Natural killer cell (primary cell): ENCODE data around the gene GPR157. TPM values are rescaled to one million over a fixed set of nuclear protein-coding genes. Genes with fewer than 3 reads are reported as not detected.

Source experiments
- ATAC-seq, 3 donors: fragments of 150-1000 bp in 2 of 3; fragments of 200-7000 bp in 1 of 3; cut with Tn5 transposase; 1 replicate in 1 of 3; 2 replicates in 2 of 3; pipeline ENCODE4 v1.10.0; 2021; ENCODE audit warnings: mild to moderate bottlenecking in 2 of 3, moderate library complexity in 2 of 3
- DNase-seq, 2 donors: peaks; one replicate each; pipeline versions ENCODE4 v3.0.0 to v3.0.0-alpha.2; 2013 to 2021; ENCODE audit warnings: mixed read lengths in 1 of 2
- H3K27ac ChIP-seq: one replicate; pipeline ENCODE4 v1.5.1; 2013; ENCODE audit warnings: mild to moderate bottlenecking, low read length
- H3K27me3 ChIP-seq: one replicate; pipeline ENCODE4 v1.6.1; 2013; ENCODE audit warnings: low read length; ENCODE audit not compliant: control insufficient read depth, insufficient read depth
- H3K36me3 ChIP-seq: one replicate; pipeline ENCODE4 v1.6.1; 2013; ENCODE audit warnings: low read length; ENCODE audit not compliant: control insufficient read depth, insufficient read depth
- H3K4me1 ChIP-seq: one replicate; pipeline ENCODE4 v1.6.1; 2013; ENCODE audit warnings: low read length; ENCODE audit not compliant: control insufficient read depth, insufficient read depth
- H3K4me3 ChIP-seq: one replicate; pipeline ENCODE4 v1.5.1; 2013; ENCODE audit warnings: low read length
- H3K9me3 ChIP-seq: one replicate; pipeline ENCODE4 v1.6.1; 2013; ENCODE audit warnings: low read length; ENCODE audit not compliant: control insufficient read depth, insufficient read depth
- H3K27ac Mint-ChIP-seq, 2 donors: one replicate each; pipeline ENCODE4 v1.8.0; 2022; ENCODE audit warnings: mild to moderate bottlenecking in 2 of 2, mixed read lengths in 2 of 2, moderate library complexity in 1 of 2
- H3K27me3 Mint-ChIP-seq, 2 donors: one replicate each; pipeline ENCODE4 v1.8.0; 2022; ENCODE audit warnings: low read depth in 2 of 2, mixed read lengths in 2 of 2
- H3K36me3 Mint-ChIP-seq: one replicate; pipeline ENCODE4 v1.8.0; 2022; ENCODE audit warnings: mixed read lengths
- H3K4me1 Mint-ChIP-seq, 2 donors: one replicate each; pipeline ENCODE4 v1.8.0; 2022; ENCODE audit warnings: mixed read lengths in 2 of 2
- H3K4me3 Mint-ChIP-seq: one replicate; pipeline ENCODE4 v1.8.0; 2022; ENCODE audit warnings: mild to moderate bottlenecking, moderate library complexity, mixed read lengths
- H3K9me3 Mint-ChIP-seq, 2 donors: one replicate each; pipeline ENCODE4 v1.8.0; 2022; ENCODE audit warnings: mixed read lengths in 2 of 2
- WGBS: methylation state at CpG from one replicate; pipeline ENCODE4 v1.1.7; 2013; ENCODE audit warnings: missing lambda C conversion rate; ENCODE audit not compliant: insufficient coverage; 5-methylcytosine and 5-hydroxymethylcytosine counted together
- intact Hi-C: fragments of 100-400 bp; cut with micrococcal nuclease; formaldehyde crosslinking; loops from one replicate; pipeline ENCODE4 v1.14.2; 2022
- total RNA-seq, 4 donors: library from RNA; stranded (reverse); fragments of 120-200 nt in 1 of 4; gene quantifications; one replicate each; pipeline versions ENCODE4 v1.2.3 to v1.2.4, GENCODE V29; 2013 to 2022
- TF ChIP-seq, protein P1 (sequence below): fragments of 200-600 bp; IDR thresholded peaks from one replicate; pipeline ENCODE4 v1.8.0; 2022; ENCODE audit warnings: antibody characterized with exemption

Gene GPR157
- total RNA-seq, 3 donors from 2014 or later (not counting 1 experiment from before 2014, with no cell fraction given): 1.00 to 1.2 (median 1.1) TPM

DNA sequence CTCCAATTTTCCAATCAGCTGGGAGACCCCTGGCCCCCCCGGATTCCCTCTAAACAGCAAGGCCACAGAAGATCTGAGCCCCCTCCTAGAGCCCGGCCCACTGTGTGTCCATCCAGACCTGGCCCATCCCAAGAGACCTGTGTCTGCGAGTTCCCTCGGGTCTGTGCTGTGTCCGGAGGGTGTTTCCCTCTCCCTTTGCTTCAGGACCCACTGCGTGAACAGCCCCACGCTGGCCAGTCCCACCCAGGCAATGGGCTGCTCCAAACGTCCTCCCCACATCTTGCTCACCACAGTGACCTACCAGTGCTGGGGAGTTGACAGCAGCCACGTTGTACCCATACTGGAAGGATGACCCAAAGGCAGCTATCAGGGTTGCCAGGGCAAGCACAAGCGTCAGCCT is 71.1 kb downstream of the GPR157 start:
- H3K27me3 Mint-ChIP-seq: no peaks in the 10 kb centered on the region
- no peak overlapping the region for H3K27ac Mint-ChIP-seq
- Histone ChIP-seq H3K4me1 (no peaks in the 10 kb centered on the region), H3K9me3 (no peaks in the 10 kb centered on the region), H3K27me3 (no peaks in the 10 kb centered on the region), H3K4me3 (no peak overlapping the region), H3K36me3 (no peaks in the 10 kb centered on the region), H3K27ac (no peak overlapping the region)
- WGBS: 90% methylated on average over 10 of the region's 10 CpGs
- H3K9me3 Mint-ChIP-seq: no peaks in the 10 kb centered on the region
- TF ChIP-seq, protein P1, sequence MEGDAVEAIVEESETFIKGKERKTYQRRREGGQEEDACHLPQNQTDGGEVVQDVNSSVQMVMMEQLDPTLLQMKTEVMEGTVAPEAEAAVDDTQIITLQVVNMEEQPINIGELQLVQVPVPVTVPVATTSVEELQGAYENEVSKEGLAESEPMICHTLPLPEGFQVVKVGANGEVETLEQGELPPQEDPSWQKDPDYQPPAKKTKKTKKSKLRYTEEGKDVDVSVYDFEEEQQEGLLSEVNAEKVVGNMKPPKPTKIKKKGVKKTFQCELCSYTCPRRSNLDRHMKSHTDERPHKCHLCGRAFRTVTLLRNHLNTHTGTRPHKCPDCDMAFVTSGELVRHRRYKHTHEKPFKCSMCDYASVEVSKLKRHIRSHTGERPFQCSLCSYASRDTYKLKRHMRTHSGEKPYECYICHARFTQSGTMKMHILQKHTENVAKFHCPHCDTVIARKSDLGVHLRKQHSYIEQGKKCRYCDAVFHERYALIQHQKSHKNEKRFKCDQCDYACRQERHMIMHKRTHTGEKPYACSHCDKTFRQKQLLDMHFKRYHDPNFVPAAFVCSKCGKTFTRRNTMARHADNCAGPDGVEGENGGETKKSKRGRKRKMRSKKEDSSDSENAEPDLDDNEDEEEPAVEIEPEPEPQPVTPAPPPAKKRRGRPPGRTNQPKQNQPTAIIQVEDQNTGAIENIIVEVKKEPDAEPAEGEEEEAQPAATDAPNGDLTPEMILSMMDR: no peak
- ATAC-seq: no peak
- no peaks in the 10 kb centered on the region for H3K36me3 Mint-ChIP-seq
- DNase-seq: no peak
- H3K4me3 Mint-ChIP-seq: no peak overlapping the region
- intact Hi-C loops: no loop called here
- H3K4me1 Mint-ChIP-seq: no peaks in the 10 kb centered on the region

DNA sequence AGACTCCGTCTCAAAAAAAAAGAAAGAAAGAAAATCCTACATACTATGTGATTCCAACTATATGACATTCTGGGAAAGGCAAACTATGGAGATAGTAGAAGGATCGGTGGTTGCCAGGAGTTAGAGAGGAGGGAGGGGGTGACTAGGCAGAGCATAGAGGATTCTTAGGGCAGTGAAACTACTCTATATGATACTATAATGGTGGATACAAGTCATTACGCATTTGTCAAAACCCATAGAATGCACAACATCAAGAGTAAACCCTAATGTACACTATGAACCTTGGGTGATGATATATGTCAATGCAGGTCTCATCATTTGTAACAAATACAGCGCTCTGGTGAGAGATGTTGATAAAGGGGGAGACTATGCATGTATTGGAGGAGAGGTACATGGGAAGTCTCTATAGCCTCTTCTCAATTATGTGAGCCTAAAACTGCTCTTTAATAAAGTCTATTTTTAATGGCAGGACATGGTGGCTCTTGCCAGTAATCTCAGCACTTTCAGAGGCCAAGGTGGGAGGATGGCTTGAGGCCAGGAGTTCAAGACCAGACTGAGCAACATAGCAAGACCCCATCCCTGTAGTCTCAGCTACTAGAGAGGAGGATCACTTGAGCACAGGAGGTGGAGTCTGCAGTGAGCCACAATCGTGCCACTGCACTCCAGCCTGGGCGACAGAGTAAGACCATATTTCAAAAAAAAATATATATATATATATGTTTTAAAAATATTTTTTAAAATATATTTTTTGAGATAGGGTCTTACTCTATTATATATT is 76.4 kb downstream of the GPR157 start:
- Histone ChIP-seq H3K9me3 (no peaks in the 10 kb centered on the region), H3K4me3 (no peak overlapping the region), H3K36me3 (no peaks in the 10 kb centered on the region), H3K4me1 (no peaks in the 10 kb centered on the region), H3K27me3 (no peaks in the 10 kb centered on the region), H3K27ac (no peak overlapping the region)
- Mint-ChIP-seq H3K27ac (no peak overlapping the region), H3K4me1 (no peaks in the 10 kb centered on the region), H3K27me3 (no peaks in the 10 kb centered on the region), H3K4me3 (no peak overlapping the region), H3K36me3 (no peaks in the 10 kb centered on the region), H3K9me3 (no peaks in the 10 kb centered on the region)
- WGBS: 94% methylated on average over 2 of the region's 6 CpGs
- no peak for DNase-seq
- TF ChIP-seq, protein P1: no peak
- ATAC-seq: no peak
- intact Hi-C loops: no loop called here

DNA sequence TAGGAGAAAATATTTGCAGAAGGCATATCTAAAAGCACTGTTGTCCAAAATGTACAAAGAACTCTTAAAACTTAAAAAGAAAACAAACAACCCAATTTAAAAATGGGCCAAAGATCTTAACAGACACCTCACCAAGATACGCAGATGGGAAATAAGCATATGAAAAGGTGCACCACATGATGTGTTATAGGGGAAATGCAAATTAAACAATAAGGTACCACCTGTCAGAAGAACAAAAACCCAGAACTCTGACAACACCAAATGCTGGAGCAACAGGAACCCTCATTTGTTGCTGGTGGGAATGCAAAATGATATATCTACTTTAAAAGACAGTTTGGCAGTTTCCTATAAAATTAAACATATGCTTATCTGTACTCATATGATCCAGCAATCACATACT is 77.5 kb downstream of the GPR157 start:
- no CpG with 5 or more reads among the region's 1 CpG for WGBS
- Mint-ChIP-seq H3K36me3 (no peaks in the 10 kb centered on the region), H3K27ac (no peak overlapping the region), H3K4me3 (no peak overlapping the region), H3K9me3 (no peaks in the 10 kb centered on the region), H3K4me1 (no peaks in the 10 kb centered on the region), H3K27me3 (no peaks in the 10 kb centered on the region)
- DNase-seq (no peak), ATAC-seq (no peak)
- no peaks in the 10 kb centered on the region for H3K9me3 ChIP-seq
- no peak overlapping the region for H3K27ac ChIP-seq
- no peaks in the 10 kb centered on the region for H3K4me1 ChIP-seq
- intact Hi-C loops: no loop called here
- H3K36me3 ChIP-seq: no peaks in the 10 kb centered on the region
- H3K27me3 ChIP-seq: no peaks in the 10 kb centered on the region
- H3K4me3 ChIP-seq: no peak overlapping the region
- TF ChIP-seq, protein P1: no peak

DNA sequence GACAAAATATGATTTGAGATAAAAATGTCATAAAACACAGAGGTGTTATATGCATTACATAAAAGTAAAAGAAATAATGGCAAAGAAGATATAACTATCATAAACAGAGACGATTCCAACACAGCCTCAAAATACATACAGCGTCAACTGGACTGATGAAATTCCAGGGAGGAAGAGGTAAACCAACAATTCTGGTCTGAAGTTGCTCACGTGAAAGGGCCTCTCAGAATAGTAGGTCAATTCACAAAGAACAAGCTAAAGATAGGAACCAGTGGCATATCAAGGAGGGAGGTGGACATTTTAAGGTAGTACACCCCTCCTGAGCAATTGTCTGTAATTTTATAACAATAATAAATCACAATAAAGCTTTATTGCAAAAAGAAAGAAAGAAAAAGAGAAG is 78.1 kb downstream of the GPR157 start:
- no peaks in the 10 kb centered on the region for H3K36me3 ChIP-seq
- WGBS: 80% methylated on average over 2 of the region's 3 CpGs
- H3K9me3 ChIP-seq: no peaks in the 10 kb centered on the region
- Mint-ChIP-seq H3K27me3 (no peaks in the 10 kb centered on the region), H3K36me3 (no peaks in the 10 kb centered on the region), H3K27ac (no peak overlapping the region), H3K4me3 (no peak overlapping the region), H3K4me1 (no peaks in the 10 kb centered on the region), H3K9me3 (no peaks in the 10 kb centered on the region)
- intact Hi-C loops: no loop called here
- no peak overlapping the region for H3K4me3 ChIP-seq
- H3K27me3 ChIP-seq: no peaks in the 10 kb centered on the region
- no peaks in the 10 kb centered on the region for H3K4me1 ChIP-seq
- TF ChIP-seq, protein P1: no peak
- ATAC-seq: no peak
- no peak for DNase-seq
- H3K27ac ChIP-seq: no peak overlapping the region
